IPS-18a (cell line): Measurements from ENCODE around the gene ARPC5.

ENCODE experiments used
- H3K27ac ChIP-seq: one replicate; pipeline ENCODE4 v1.5.1; 2013; ENCODE audit warnings: low read length
- H3K27me3 ChIP-seq: one replicate; pipeline ENCODE4 v1.6.1; 2013; ENCODE audit warnings: mild to moderate bottlenecking, low read length; ENCODE audit not compliant: control insufficient read depth, insufficient read depth
- H3K36me3 ChIP-seq: one replicate; pipeline ENCODE4 v1.6.1; 2013; ENCODE audit warnings: low read depth, low read length; ENCODE audit not compliant: control insufficient read depth
- H3K4me1 ChIP-seq: one replicate; pipeline ENCODE4 v1.6.1; 2013; ENCODE audit warnings: low read depth, low read length; ENCODE audit not compliant: control insufficient read depth
- H3K4me3 ChIP-seq: one replicate; pipeline ENCODE4 v1.5.1; 2013; ENCODE audit warnings: low read length
- H3K9ac ChIP-seq: one replicate; pipeline ENCODE4 v1.6.1; 2013; ENCODE audit warnings: mild to moderate bottlenecking, low read length, moderate library complexity
- H3K9me3 ChIP-seq: one replicate; pipeline ENCODE4 v1.6.1; 2013; ENCODE audit warnings: low read depth, low read length; ENCODE audit not compliant: control insufficient read depth

The ARPC5 gene

DNA sequence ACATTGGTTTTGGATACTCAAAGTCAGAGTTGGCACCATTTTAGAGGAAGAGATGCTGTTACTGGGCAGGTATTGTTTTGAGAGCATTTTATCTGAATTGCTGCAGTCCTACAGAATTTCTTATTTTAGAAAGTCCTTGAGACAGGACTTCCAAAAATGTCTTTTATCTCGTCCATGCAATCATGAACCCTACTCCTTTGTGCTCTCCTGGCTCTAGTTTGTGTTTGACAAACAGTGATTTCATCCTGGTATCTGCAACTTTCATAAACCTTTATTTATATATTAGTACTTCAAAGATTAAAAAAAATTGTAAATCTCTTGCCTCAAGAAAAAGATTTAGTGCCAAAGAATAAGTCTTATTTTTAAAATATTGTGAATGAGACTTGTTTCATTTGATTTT, 4.6 kb upstream of the ARPC5 start:
- peaks cover 6% of the 10 kb centered on the region for H3K4me1 ChIP-seq
- H3K36me3 ChIP-seq, result no peaks in the 10 kb centered on the region
- no peaks in the 10 kb centered on the region for H3K9me3 ChIP-seq
- no peak overlapping the region for H3K27ac ChIP-seq
- no peak overlapping the region for H3K9ac ChIP-seq
- peaks cover 11% of the 10 kb centered on the region for H3K27me3 ChIP-seq
- H3K4me3 ChIP-seq, result no peak overlapping the region

DNA sequence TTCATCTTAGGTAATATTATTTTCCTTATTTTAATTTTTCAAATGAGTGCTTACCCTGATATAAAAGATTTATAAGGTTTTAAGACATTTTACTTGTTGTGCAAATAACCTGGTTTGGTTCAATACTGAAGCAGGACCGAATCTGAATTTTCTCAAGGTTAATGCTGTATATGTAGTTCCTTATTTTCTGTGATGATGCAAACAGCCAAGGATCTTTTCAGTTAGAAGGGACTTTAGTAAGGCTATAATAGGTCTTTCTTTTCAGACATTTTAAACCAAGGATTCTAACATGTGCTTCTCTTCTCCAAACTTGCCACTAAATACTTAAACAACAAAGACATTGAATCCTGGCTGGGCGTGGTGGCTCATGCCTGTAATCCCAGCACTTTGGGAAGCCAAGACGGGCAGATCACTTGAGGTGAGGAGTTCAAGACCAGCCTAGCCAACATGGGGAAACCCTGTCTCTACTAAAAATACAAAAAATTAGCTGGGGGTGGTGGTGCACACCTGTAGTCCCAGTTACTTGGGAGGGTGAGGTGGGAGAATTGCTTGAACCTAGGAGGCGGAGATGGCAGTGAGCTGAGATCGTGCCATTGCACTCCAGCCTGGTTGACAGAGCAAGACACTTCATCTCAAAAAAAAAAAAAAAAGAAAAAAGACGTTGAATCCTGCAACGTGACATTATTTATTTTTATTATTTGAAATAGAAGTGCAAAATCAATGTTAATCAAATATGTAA, 3.2 kb upstream of the ARPC5 start:
- H3K9ac ChIP-seq, result no peak overlapping the region
- H3K36me3 ChIP-seq, result no peaks in the 10 kb centered on the region
- H3K27ac ChIP-seq, result no peak overlapping the region
- H3K4me1 ChIP-seq, result peaks cover 12% of the 10 kb centered on the region
- no peak overlapping the region for H3K4me3 ChIP-seq
- H3K27me3 ChIP-seq, result peaks cover 11% of the 10 kb centered on the region
- H3K9me3 ChIP-seq, result no peaks in the 10 kb centered on the region

DNA sequence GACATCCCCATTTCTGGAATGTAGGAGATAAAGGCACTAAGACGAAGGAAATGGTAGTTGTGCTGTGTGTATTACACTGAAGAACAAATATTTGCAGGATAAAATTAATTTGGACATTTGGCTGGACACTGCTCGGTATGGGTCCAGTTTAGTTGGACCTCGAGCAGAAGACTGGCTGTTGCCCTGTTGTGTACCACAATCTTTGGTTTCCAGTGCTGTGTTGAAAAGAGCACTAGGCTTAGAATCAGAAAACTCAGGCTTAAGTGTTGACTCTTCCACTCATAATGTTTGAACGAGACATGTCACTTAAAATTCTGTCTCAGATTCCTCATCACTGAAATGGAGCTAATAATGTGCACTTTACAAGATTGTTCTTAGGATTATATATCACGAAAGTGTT, 1.2 kb upstream of the ARPC5 start:
- Histone ChIP-seq H3K4me3 (peak overlapping the region; percentile 74), H3K9ac (no peak overlapping the region)

DNA sequence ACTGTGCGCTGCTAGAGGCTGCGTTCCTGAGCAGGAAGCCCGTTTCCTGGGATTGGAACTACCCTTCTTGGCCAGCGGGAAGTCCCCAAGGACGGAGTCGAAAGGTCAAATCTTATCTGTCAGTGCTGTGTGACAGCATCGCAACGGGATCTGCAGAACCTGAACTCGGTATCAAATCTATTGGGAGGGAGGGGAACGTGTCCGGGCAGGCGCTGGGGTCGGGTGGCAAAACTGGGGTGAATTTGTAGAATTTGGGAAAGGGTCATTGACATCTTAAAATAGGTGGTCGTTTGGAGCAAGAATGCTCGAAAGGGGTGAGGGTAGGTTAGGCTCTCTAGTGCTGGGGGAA, 725 bp upstream of the ARPC5 start:
- peaks cover 32% of the 10 kb centered on the region for H3K4me1 ChIP-seq
- H3K36me3 ChIP-seq, result no peaks in the 10 kb centered on the region
- H3K9ac ChIP-seq, result no peak overlapping the region
- no peaks in the 10 kb centered on the region for H3K9me3 ChIP-seq
- H3K27me3 ChIP-seq, result peaks cover 11% of the 10 kb centered on the region
- H3K27ac ChIP-seq, result no peak overlapping the region
- peak overlapping the region; percentile 74 for H3K4me3 ChIP-seq

More for the DNA sequence above, 1.2 kb upstream of the ARPC5 start:
- H3K36me3 ChIP-seq, result no peaks in the 10 kb centered on the region
- no peak overlapping the region for H3K27ac ChIP-seq
- H3K4me1 ChIP-seq, result peaks cover 29% of the 10 kb centered on the region
- no peaks in the 10 kb centered on the region for H3K9me3 ChIP-seq
- H3K27me3 ChIP-seq, result peaks cover 11% of the 10 kb centered on the region

DNA sequence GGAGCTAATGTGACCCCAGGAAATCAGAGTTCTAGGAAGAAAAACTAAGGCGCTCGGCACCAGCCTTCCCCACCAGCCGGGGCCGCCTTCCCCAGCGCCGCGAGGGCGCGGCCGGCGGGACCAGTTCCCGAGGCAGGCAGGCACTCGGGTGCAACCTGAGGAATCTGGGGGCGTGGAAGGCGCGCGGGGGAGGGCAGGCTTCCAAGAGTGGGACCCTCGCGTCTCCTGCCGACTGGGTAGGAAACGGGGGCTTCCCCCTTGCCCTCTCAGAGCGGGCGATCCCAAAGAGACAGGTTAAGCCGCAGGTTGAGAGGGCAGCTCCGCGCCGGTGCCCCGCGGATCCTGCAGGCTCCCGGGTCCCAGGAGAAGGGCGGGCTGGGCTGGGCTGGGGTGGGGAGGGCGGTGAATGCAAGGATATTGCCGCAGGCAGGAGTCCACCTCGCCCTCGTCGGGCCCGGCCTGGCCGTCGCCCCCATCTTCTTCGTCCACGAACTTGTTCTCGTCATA, 431 bp downstream of the ARPC5 start:
- no peaks in the 10 kb centered on the region for H3K9me3 ChIP-seq
- H3K9ac ChIP-seq, result peak overlapping the region; percentile 67
- H3K27ac ChIP-seq, result peak overlapping the region; percentile 56
- peaks cover 8% of the 10 kb centered on the region for H3K36me3 ChIP-seq
- peak overlapping the region; percentile 74 for H3K4me3 ChIP-seq
- H3K27me3 ChIP-seq, result peaks cover 11% of the 10 kb centered on the region
- H3K4me1 ChIP-seq, result peaks cover 32% of the 10 kb centered on the region

DNA sequence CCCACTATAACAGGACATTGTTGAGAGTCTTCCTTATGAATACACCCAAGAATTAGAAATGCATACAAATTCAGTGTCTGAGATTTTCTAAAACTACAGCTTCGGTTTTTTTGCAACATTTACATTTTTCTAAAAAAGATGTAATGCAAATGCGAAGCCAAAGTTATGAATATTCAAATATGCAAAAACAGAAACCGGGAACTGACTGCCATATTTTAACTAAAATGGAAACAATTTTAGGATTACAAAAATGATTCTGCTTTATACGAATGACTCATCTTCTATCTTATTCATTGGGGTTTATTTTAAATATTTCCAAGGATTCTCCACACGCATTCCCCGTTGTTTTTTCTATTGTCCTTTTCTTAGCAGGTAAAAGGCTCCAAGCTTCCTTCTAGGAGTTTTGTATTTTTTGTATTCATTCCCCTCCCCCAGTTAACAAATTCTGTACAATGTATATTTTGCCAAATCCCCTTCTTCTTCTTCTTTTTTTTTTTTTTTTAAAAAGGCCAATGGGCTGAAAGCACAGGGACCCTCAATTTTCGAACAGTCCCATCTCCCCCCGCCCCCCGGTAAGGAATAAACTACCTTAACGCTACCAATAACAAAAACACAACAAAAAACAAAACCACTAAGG, 1.0 kb downstream of the ARPC5 start:
- H3K9ac ChIP-seq, result peak overlapping the region; percentile 67
- H3K27ac ChIP-seq, result no peak overlapping the region
- H3K36me3 ChIP-seq, result peaks cover 14% of the 10 kb centered on the region
- no peaks in the 10 kb centered on the region for H3K9me3 ChIP-seq
- peak overlapping the region; percentile 74 for H3K4me3 ChIP-seq
- peaks cover 11% of the 10 kb centered on the region for H3K27me3 ChIP-seq
- peaks cover 32% of the 10 kb centered on the region for H3K4me1 ChIP-seq

DNA sequence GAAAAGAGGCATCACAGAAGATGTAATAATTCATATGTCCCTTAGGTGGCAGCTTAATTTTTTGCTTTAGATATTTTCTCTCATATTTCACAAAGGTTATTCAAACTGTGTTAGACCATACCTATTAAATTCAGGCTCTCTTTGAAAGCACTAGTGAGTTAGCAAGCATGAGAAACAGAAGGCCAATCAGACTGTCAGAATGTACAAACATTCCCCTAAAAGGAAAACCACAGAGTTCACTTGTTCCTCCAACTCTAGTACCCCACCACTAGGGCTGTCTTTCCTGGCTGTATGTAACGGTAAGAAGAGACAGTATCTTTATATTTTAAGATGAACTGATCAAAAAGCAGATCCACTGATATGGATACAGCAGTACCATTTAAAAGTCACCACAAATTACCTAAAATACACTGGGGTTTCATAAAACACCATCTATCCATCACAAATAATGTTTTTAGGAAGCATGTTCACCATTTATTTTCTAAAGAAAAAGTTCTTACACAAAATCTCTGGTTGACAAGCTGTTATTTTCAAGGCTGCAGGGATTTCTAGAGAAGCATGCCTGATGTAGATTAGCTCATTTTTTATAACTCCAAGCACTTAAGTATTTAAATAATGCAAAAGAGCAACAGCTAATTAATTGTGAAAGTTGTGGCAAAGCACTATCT, 1.8 kb downstream of the ARPC5 start:
- Histone ChIP-seq H3K9me3 (no peaks in the 10 kb centered on the region), H3K36me3 (peaks cover 21% of the 10 kb centered on the region), H3K27ac (peak overlapping the region; percentile 71), H3K4me1 (peaks cover 32% of the 10 kb centered on the region), H3K27me3 (peaks cover 11% of the 10 kb centered on the region), H3K9ac (peak overlapping the region; percentile 67), H3K4me3 (peak overlapping the region; percentile 74)

DNA sequence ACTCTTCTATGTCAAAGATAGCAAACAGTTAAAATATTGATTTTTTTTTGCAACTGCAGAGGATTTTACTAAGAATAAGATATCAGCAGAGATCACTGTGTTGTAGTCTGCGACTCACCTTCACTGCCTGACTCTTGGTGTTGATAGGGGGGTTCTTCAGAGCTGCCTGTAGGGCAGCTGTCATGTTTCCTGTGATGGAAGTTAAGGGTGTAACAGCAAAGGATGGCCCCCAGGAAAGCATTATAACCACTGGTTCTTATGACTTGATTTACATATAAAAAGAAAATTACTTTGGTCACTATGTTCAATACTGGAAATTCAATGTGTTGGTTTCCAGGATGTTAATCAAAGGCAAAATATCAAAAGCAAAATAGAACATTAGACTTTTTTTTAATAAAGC, 2.6 kb downstream of the ARPC5 start:
- H3K4me1 ChIP-seq, result peaks cover 32% of the 10 kb centered on the region
- H3K4me3 ChIP-seq, result peak overlapping the region; percentile 74
- peaks cover 29% of the 10 kb centered on the region for H3K36me3 ChIP-seq
- peaks cover 11% of the 10 kb centered on the region for H3K27me3 ChIP-seq
- H3K9me3 ChIP-seq, result no peaks in the 10 kb centered on the region
- peak overlapping the region; percentile 67 for H3K9ac ChIP-seq
- H3K27ac ChIP-seq, result peak overlapping the region; percentile 71

DNA sequence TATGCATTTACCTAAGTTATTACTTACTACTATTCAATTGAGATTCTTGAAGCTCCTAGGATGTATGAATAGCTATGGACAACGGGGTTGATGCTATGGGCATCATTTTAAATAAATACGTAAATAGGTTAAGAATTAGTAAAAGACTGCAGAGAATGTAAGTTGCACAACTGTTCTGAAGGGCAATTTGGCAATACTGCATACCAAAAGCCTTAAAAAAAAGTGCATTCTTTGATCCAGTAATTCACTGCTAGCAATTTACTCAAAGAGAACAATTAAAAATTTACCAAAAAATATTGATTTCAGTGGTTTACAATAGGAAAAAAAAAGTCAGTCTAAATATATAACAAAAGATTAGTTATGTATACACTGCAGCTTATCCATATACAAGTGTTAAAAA, 3.5 kb downstream of the ARPC5 start:
- Histone ChIP-seq H3K27me3 (peaks cover 9% of the 10 kb centered on the region), H3K27ac (no peak overlapping the region), H3K9ac (no peak overlapping the region), H3K4me1 (peaks cover 32% of the 10 kb centered on the region), H3K9me3 (no peaks in the 10 kb centered on the region), H3K4me3 (peak overlapping the region; percentile 27), H3K36me3 (peaks cover 33% of the 10 kb centered on the region)

DNA sequence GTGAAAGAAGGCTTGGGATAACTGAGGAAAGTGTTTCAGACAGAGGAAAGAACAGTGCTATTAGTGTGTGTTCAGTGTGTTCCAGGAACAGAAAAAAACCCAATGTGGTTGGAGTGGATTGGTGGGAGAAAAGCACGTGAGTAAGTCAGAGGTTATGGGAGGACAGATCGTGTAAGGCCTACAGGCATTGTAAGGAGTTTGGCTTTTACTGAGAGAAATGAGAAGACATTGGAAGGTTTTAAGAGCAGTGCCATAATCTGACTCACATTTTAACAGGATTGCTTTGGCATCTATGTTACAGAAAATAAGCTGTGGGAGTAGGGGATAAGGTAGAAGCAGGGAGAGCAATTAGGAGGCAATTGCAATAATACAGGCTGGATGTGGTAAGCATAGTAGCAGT, 4.8 kb downstream of the ARPC5 start:
- Histone ChIP-seq H3K4me3 (no peak overlapping the region), H3K9me3 (no peaks in the 10 kb centered on the region), H3K9ac (no peak overlapping the region), H3K27ac (no peak overlapping the region), H3K36me3 (peaks cover 33% of the 10 kb centered on the region), H3K27me3 (no peaks in the 10 kb centered on the region), H3K4me1 (peaks cover 26% of the 10 kb centered on the region)

DNA sequence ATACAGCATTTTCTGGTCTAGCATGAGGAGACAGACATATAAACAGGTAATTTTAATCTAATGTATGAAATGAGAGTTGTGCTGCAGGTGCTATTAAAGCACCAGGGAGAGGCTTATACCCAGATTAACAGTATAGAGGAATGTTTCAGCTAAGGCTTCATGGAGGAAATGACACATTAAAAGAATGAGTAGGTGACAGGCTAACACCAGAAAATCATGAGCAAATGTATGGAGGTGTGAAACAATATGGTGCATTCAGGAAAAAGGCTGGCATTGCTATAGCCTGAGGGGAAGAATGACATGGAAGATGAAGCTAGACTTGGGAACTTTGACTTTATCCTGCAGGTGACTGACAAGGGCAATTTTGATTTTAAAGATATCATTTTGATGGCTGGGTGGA, 7.0 kb downstream of the ARPC5 start:
- Histone ChIP-seq H3K4me1 (peaks cover 17% of the 10 kb centered on the region), H3K9ac (no peak overlapping the region), H3K27me3 (no peaks in the 10 kb centered on the region), H3K4me3 (no peak overlapping the region), H3K36me3 (peaks cover 33% of the 10 kb centered on the region), H3K9me3 (no peaks in the 10 kb centered on the region), H3K27ac (no peak overlapping the region)
